Measurements from ENCODE around the gene SPAG5. TPM values are rescaled to one million over a fixed set of nuclear protein-coding genes. Genes with fewer than 3 reads are reported as not detected.

Gene SPAG5
- total RNA-seq, 1 experiment from 2014 or later = 86.6 TPM

DNA sequence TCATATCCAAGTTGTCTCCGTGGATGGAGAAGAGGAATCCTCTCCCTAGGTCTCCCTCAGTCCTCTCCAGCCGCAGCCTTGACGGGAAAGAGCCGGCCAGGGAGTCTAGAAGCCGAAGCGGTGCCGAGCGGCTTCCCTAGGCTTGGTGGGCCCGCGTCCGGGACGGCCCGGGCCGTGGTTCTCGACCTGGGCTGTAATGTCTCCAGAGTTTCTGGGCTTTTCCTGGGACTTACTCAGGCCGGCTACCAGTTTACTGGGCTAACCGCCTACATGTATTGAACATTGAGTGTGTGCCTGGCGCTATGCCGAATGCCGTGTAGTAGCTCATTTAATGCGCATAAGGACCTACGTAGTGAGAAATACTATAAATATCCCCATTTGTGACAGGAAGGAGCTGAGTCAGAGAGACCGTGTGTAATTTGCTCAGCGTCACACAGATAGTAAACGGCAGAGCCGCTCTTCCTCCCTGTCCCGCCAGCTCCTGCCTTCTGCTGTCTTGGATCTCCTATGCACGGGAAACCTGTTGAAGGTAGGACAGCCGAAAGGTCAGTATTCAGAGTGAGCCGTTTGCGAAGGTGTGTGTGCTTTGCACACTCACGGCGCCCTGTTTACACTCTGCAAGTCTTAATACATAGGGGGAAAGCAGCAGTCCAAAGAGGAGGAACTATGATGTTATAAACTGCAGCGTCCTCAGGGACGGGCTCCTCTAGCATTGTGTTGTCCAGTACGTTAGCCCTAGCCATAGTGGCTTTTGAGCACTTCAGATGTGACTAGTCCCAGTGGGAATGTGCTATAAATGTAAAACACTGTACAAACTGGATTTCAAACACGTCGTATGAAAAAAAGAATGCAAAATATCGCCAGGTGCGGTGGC lies 723 bp upstream of the SPAG5 start:
- H3K27ac ChIP-seq (ENCODE audit: low read length) = peak overlapping the region; percentile 98
- intact Hi-C loops (cut with micrococcal nuclease) = no loop called here
- POLR2A ChIA-PET (ENCODE audit: unreplicated experiment) = interaction anchor here (0.6 kb wide), 1 partner anchor 111 kb away, joined by 5 read pairs; no protein-coding TSS in a partner anchor
- no peak for TF ChIP-seq EZH2phosphoT487 (IDR thresholded peaks at IDR 0.05; ENCODE audit: borderline replicate concordance, low read length)
- TF ChIP-seq, protein P1, sequence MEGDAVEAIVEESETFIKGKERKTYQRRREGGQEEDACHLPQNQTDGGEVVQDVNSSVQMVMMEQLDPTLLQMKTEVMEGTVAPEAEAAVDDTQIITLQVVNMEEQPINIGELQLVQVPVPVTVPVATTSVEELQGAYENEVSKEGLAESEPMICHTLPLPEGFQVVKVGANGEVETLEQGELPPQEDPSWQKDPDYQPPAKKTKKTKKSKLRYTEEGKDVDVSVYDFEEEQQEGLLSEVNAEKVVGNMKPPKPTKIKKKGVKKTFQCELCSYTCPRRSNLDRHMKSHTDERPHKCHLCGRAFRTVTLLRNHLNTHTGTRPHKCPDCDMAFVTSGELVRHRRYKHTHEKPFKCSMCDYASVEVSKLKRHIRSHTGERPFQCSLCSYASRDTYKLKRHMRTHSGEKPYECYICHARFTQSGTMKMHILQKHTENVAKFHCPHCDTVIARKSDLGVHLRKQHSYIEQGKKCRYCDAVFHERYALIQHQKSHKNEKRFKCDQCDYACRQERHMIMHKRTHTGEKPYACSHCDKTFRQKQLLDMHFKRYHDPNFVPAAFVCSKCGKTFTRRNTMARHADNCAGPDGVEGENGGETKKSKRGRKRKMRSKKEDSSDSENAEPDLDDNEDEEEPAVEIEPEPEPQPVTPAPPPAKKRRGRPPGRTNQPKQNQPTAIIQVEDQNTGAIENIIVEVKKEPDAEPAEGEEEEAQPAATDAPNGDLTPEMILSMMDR (conservative IDR thresholded peaks at IDR 0.05; ENCODE audit: low read depth, low read length) = no peak
- TF ChIP-seq EZH2 (IDR thresholded peaks at IDR 0.05; ENCODE audit: low read length, unreplicated experiment) = no peak
- H3K79me2 ChIP-seq (ENCODE audit: low read length) = peaks cover 18% of the 10 kb centered on the region
- H3F3A ChIP-seq (ENCODE audit: low read length, unreplicated experiment) = peaks cover 9% of the 10 kb centered on the region
- peak overlapping the region; percentile 99 for H3K4me2 ChIP-seq (ENCODE audit: low read length)
- peak; percentile 77 for ATAC-seq
- H2AFZ ChIP-seq (ENCODE audit: low read length) = peak overlapping the region; percentile 98
- no peaks in the 10 kb centered on the region for H3K9me3 ChIP-seq (ENCODE audit: low read length)
- H3K9me2 ChIP-seq (replicated peaks; ENCODE audit: low read length) = no peaks in the 10 kb centered on the region
- TSS peak; percentile 83 for BruUV-seq (replicated peaks)
- H3K4me1 ChIP-seq (ENCODE audit: insufficient read depth, low read length) = peaks cover 8% of the 10 kb centered on the region; the same call in 1 of the 2 replicates
- no peaks in the 10 kb centered on the region for H3K27me3 ChIP-seq (ENCODE audit: low read length)
- peak; percentile 80 for DNase-seq
- no peaks in the 10 kb centered on the region for H4K20me1 ChIP-seq (ENCODE audit: low read length)
- CTCF ChIA-PET = no interaction called here
- H3K36me3 ChIP-seq (ENCODE audit: low read depth, low read length) = no peaks in the 10 kb centered on the region
- H3K9ac ChIP-seq (ENCODE audit: low read length) = peak overlapping the region; percentile 91
- H3K4me3 ChIP-seq (ENCODE audit: low read length) = peak overlapping the region; percentile 98

DNA sequence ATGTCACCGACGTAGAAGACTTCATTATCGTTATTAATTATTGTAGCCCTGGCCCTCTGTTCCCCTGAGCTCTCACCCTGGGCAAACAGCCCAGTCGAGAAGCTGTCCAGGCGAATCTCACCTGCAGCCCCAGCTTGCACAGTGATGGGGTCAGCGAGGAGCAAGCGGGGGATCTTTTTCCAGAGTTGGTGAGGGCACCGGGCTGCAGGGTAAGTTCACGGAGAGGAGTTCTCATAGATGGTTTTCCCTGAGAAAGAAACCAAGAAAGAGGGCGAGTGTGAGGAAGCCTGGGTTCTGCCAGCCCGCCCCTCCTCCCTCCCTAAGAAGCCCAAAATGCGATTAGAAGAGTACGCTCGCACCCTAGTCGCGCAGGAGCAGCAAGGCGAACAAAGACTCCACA lies 436 bp downstream of the SPAG5 start:
- no peaks in the 10 kb centered on the region for H3K9me3 ChIP-seq (ENCODE audit: low read length)
- H4K20me1 ChIP-seq (ENCODE audit: low read length) = no peaks in the 10 kb centered on the region
- DNase-seq (no peak), ATAC-seq (no peak)
- intact Hi-C loops (cut with micrococcal nuclease) = no loop called here
- TF ChIP-seq, protein P1 (conservative IDR thresholded peaks at IDR 0.05; ENCODE audit: low read depth, low read length) = no peak
- TF ChIP-seq EZH2 (IDR thresholded peaks at IDR 0.05; ENCODE audit: low read length, unreplicated experiment) (no peak), EZH2phosphoT487 (IDR thresholded peaks at IDR 0.05; ENCODE audit: borderline replicate concordance, low read length) (no peak)
- ChIA-PET CTCF (no interaction called here), POLR2A (ENCODE audit: unreplicated experiment) (no interaction called here)
- H3K9ac ChIP-seq (ENCODE audit: low read length) = peak overlapping the region; percentile 91
- TSS peak; percentile 68 for BruUV-seq (replicated peaks)
- H3K79me2 ChIP-seq (ENCODE audit: low read length) = peaks cover 22% of the 10 kb centered on the region
- H3K4me2 ChIP-seq (ENCODE audit: low read length) = peak overlapping the region; percentile 99
- H3F3A ChIP-seq (ENCODE audit: low read length, unreplicated experiment) = peaks cover 9% of the 10 kb centered on the region
- H3K9me2 ChIP-seq (replicated peaks; ENCODE audit: low read length) = no peaks in the 10 kb centered on the region
- H3K4me1 ChIP-seq (ENCODE audit: insufficient read depth, low read length) = peaks cover 8% of the 10 kb centered on the region; the same call in 1 of the 2 replicates
- peak overlapping the region; percentile 98 for H3K27ac ChIP-seq (ENCODE audit: low read length)
- H3K36me3 ChIP-seq (ENCODE audit: low read depth, low read length) = 0 out of 2 replicates have a peak, but pooled peaks cover under 1% of the 10 kb centered on the region
- H3K4me3 ChIP-seq (ENCODE audit: low read length) = peak overlapping the region; percentile 98
- H3K27me3 ChIP-seq (ENCODE audit: low read length) = no peaks in the 10 kb centered on the region
- H2AFZ ChIP-seq (ENCODE audit: low read length) = peak overlapping the region; percentile 98

Measured in PC-3 (cell line).